Suppressor macrophage treated with lipopolysaccharide for 4 hours (primary cell): ENCODE results near the gene P2RY8.
A peak's percentile ranks its signal among the peaks of the same experiment; 100 is the strongest.
"Not testable (repeated sequence)": the region's sequence is repeated elsewhere in the genome, so short reads cannot be mapped to it uniquely, and the experiment has no call there.

Experiments
- DNase-seq: peaks from one replicate; pipeline ENCODE4 v3.0.0-alpha.2; 2020

The P2RY8 gene

DNA sequence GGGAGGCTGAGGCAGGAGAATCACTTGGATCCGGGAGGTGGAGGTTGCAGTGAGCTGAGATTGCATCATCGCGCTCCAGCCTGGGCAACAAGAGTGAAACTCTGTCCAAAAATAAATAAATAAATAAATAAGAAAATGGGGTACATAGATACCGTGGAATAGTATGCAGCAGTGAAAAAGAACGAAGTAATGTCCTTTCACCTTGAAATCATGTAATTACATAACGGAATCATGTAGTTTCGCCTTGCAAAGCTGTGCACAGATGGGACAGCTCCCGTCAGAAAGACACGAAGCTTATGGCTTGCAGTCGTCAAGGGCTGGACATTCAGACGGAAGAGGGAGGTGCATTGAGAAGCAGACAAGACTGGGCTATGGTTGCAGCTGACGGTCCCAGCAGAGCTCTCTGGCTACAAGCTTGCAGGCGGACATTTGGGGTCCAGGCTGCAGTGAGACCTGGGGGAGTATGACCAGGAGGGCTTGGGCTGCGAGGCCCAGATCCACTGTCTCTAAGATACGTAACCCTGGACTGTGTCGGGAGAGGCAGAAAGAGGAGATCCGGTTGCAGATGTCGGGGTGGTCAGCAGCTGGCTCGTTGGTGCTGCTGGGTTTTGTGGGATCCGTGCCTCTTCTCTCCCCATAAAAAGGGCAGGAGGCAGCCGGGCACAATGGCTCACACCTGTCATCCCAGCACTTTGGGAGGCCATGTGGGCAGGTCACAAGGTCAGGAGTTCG, 6.2 kb upstream of the P2RY8 start:
- DNase-seq: no peak

DNA sequence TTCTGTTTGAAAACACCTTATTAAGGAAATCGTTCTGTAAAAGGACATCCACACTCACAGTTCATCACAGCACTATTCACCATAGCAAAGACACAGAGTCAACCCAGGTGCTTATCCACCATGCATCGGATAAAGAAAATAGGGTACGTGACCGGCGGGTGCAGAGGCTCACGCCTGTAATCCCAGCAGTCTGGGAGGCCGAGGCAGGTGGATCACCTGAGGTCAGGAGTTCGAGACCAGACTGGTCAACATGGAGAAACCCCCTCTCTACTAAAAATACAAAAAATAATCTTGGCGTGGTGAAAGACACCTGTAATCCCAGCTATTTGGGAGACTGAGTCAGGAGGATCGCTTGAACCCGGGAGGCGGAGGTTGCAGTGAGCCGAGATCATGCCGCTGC, 2.2 kb upstream of the P2RY8 start:
- not testable (repeated sequence) for DNase-seq

DNA sequence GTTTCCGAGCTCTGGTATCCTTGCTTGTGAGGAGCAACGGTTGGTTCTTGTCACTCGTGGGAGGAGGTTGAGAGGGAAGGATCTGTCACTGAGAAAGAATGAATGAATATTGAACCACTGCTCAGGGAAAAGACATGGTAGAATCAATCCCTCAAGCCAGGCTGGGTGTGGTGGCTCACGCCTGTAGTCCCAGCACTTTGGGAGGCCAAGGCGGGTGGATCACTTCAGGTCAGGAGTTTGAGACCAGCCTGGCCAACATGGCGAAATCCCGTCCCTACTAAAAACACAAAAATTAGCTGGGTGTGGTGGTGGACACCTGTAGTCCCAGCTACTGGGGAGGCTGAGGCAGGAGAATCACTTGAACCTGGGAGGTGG, 718 bp upstream of the P2RY8 start:
- not testable (repeated sequence) for DNase-seq

DNA sequence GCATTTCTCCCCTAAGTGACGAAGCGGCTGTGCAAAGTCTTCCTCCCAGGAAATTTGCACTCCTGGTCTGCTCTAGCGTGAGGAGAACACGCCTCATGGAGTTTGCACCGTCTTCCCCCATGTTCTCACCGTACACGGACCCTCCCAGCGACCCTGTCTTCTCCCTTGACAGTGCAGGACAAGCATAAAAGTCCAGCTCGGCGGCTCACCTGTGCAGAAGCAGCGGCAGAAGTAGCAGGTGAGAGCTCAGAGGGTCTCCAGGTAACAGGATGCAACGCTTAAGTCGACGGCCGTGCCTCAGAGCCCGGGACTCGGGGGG, 314 bp downstream of the P2RY8 start:
- DNase-seq: no peak

DNA sequence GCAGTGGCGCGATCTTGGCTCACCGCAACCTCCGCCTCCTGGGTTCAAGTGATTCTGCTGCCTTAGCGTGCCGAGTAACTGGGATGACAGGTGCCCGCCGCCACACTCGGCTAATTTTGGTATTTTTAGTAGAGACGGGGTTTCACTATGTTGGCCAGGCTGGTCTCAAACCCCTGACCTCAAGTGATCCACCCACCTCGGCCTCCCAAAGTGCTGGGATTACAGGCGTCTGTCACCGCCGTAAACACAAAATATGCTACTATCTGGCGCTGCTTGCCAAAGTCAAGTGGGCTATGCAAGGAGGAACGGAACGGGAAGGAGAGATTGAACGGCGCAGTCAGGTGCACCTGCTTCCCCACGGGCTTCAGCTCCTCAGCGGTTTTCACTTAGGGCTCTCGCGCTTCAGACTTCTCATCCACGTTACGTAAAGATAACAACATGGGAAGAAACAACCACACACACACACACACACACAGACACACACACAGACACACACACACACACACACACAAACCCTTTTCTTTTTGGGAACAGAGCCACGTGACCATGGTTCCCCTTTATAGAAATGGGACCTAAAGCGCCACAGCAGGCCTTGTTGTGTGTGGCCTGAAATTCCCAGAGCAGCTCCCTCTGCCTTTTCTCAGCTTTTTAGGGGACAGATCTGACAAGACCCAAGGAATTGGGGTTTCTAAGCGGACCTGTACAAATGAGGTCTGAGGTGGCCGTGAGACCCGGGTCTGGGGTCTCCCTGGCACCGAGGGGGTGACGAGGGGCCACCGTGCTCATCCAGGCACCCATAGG, 1.5 kb downstream of the P2RY8 start:
- DNase-seq: peak; percentile 72

DNA sequence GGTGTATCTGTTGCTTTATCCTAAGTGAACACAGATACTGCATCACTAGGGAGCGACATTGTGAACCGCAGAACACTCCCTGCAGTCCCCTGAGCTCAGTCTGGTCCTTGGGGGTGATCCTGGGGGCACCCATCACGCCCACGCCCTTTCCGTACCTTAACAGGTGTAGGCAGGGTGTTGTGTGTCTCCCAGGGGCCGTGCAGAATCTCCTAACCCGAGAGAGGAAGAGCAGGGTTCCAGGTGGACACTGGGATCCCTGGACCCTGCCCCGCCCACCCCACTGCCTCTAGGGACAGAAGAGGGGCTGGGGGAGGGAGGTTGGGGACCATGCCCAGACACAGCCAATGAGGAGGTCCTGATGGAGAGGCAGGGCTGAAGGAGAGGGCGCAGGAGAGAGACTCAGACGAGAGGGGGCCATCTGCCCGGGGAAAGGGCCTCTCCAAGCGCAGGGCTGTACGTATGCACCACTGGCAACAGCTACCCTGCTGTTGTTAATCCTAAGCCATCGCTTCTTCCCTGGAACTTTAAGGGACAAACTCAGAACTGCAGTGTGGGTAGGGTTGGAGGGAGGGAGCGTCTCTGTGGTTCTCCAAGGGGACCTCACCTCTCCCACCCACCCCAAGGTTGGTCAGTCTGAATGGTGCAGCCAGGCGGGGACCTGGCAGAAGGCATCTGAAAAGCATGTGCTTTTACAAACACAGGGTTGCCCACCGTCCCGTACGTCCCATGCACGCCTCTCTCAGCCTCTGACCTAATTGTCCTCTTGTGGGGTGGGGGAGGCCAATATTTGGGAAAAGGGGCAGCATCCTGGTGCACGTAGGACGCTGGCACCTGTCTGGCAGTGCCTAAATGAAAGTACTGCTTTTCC, 2.5 kb downstream of the P2RY8 start:
- no peak for DNase-seq

DNA sequence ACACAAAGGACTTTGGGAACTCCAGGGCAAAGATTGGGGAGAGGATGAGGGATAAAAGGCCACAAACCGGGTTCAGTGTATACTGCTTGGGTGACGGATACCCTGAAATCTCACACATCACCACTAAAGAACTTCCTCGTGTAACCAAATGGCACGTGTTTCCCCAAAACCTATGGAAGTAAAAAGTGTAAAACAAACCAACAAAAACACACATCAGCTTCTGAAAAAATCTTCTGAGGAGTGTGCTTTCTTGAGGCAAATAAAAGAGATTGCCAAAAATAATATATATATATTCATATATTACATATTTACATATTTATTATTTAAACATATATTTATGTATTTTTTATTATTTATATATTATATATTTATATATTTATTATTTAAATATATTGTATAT, 3.9 kb downstream of the P2RY8 start:
- no peak for DNase-seq

DNA sequence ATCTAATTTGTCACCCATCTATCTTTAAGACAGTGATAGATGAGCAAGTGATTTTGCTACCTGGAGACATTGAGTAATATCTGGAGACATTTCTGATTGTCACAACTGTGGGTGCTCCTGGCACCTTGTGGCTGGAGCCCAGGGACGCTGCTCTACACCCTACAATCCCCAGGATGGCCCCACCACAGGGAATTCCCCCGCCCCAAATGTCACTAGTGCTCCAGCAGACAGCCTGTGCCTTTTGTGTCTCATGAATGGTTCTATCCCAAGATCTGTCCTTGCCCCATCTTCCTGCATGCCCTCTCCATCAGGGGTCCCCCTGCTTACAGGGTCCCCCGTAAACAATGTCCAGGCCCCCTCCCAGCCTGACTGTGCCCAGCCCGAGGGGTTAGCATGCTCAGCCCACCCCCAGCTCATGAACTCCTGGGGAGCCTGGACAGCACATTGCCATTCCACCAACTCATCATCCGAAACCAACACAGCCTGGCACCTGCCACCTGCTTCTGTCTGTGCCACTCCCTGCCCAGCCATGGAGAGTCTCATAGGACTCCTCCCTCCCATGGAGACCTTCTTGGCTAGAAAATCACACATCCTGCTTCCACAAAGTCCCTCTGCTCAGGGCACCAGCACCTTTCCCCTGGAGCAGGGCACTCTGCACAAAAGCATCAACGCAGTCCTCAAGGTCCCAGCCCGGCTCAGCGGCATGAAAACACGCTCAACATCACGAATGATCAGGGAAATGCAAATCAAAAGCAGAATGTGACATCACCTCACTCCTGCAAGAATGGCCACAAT, 5.7 kb downstream of the P2RY8 start:
- DNase-seq: no peak

DNA sequence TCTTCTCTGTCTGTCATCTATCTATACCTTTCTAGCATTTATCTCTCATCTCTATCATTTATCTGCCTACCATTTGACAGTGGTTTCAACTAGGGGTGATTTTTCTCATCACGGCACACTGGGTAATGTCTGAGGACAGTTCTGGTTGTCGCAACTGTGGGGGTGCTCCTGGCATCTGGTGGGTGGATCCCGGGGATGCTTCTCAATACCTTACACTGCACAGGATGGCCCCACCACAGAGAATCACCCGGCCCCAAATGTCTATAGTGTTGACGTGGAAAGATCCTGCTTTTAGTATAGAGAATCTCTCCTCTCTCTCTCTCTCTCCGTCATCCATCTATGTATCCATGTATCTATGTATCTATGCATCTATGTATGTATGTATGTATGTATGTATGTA, 7.2 kb downstream of the P2RY8 start:
- DNase-seq: no peak

DNA sequence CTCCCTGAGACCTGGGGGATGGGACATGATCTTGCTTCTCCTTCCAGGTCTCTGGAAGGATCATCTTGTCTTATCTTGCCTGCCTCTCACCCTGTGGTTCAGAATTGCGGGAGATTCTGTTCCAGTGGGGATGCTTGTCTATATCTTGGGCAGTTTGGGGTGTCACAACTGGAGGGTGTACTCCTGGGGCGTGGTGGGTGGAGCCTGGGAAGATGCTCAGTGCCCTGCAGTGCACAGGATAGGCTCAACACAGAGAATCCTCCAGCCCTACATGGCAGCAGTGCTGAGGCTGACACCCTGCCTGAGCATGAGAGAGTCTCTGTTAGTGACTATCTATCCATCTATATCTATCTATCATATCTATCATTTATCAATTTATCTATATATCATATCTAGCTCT, 7.7 kb downstream of the P2RY8 start:
- no peak for DNase-seq

DNA sequence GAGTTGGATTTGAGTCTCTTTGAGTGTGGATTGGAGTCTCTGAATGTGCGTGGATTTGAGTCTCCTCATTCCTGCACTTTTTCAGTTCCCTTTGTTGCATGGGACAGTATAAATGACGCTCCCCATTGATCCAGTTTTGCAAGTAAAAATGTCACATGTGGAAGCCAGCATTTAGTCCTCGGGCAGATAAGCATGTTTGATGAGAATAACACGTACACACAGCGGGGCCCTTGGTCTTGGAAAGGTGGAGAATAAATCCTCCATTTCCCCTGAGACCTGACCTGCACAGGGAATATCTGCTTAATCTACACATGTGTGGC, 8.1 kb downstream of the P2RY8 start:
- no peak for DNase-seq

DNA sequence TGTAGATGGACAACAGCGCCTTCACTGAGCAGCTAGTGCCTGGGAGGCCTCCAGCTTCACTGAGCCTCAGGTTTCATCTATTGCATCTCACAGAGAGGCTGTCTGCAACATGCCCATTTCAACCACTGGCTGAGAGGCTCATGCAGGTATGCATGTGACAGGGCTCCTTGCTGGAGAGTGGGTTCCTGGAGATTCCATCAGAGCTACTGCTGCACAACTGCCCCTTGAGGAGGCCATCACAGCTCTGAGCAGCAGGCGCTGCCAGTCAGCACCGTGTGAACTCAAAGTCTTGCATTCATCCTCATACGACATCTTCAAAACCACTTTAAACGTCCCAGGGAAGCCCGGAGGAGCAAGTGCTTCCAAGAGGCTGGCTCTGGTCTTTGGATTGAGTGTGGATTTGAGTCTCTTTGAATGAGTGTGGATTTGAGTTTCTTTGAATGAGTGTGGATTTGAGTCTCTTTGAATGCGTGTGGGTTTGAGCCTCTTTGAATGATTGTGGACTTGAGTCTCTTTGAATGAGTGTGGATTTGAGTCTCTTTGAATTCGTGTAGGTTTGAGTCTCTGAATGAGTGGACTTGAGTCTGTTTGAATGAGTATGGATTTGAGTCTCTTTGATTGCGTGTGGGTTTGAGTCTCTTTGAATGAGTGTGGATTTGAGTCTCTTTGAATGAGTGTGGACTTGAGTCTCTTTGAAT, 8.7 kb downstream of the P2RY8 start:
- no peak for DNase-seq

DNA sequence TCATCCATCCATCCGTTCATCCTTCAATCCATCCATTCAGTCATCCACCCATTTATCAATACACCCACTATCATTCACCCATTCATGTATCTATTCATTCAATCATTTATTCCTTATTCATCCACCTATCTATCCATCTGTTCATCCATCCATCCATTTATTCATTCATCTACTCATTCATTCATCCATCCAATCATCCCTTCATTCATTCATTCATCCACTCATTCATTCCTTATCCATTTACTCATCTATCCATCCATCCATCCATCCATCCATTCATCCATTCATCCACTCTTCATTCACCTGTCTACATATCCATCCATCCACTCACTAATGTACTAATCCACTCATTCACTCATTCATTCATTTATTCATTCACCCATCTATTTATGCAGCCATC, 9.5 kb downstream of the P2RY8 start:
- no peak for DNase-seq

DNA sequence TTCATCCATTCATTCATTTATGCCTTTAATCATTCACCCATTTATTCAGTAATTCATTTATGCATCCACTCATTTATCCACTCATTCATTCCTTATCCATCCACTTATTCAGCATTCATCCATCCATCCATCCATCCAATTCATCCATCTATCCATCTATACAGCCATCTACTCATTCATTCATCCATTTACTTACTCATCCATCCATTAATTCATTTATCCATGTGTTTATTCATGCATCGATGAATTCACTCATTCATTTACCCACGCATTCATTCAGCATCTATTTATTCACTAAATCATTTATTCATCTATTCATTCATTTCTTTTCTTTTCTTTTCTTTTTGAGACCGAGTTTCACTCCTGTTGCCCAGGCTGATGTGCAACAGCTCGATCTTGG, 10.4 kb downstream of the P2RY8 start:
- no peak for DNase-seq

DNA sequence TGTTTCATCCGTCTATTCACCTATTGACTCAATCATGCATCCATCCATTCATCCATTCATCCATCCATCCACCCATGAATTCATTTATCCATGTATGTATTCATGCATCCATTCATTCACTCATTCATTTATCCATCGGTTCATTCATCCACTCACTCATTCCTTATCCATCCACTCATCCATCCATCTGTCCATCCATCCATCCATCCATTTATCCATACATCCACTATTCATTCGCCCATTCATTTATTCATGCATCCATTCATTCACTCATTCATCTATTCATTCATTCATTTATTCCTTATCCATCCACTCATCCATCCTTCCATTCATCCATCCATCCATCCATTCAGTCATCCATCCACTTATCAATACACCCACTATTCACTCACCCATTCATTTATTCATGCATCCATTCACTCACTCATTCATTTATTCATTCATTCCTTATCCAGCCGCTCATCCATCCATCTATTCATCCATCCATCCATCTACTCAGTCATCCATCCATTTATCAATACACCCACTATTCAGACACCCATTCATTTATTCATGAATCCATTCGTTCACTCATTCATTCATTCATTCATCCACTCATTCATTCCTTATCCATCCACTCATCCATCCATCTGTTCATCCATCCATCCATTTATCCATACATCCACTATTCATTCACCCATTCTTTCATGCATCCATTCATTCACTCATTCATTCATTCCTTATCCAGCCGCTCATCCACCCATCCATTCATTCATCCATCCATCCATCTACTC, 11.2 kb downstream of the P2RY8 start:
- no peak for DNase-seq

DNA sequence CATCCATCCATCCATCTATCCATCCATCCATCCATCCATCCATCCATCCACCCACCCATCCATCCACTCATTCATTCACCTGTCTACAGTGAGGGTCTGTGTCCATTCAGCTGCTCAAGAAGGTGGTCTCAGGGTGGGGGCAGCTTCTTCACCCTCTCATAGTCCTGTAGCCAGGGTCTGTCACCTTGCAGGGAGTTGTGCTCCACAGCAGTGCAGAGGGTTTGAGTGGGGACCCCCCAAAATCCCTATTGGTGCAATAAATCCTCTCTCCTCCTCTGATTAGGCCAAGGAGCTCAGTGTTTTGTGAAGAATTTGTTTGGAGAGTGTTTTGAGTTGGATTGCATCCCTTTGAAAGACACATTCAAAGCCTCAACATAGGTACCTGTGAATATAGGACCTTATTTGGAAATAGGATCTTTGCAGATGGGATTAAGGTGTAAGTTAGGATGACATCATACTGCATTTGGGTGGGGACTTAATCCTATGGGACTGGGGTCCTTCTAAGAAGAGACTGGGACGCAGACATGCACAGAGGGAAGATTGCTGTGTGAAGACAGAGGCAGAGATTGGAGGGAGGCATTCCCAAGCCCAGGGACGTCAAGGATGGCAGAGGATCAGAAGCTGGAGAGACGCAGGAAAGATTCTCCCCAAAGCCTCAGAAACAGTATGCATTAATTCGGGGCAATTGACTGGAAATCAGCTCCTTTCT, 12.0 kb downstream of the P2RY8 start:
- no peak for DNase-seq

DNA sequence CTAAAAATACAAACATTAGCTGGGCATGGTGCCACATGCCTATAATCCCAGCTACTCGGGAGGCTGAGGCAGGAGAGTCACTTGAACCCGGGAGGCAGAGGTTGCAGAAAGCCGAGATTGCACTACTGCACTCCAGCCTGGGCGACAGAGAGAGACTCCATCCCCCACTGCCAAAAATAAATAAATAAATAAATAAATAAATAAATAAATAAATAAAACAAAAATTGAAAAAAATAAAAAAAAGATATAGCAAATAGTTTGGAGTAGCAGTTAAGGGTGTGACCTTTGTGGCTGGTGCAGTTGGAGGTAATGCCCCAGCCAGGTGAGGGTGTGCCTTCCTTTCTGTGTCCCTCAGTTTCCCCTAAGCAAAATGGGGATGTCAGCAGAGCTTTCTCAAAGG, 14.1 kb downstream of the P2RY8 start:
- not testable (repeated sequence) for DNase-seq

DNA sequence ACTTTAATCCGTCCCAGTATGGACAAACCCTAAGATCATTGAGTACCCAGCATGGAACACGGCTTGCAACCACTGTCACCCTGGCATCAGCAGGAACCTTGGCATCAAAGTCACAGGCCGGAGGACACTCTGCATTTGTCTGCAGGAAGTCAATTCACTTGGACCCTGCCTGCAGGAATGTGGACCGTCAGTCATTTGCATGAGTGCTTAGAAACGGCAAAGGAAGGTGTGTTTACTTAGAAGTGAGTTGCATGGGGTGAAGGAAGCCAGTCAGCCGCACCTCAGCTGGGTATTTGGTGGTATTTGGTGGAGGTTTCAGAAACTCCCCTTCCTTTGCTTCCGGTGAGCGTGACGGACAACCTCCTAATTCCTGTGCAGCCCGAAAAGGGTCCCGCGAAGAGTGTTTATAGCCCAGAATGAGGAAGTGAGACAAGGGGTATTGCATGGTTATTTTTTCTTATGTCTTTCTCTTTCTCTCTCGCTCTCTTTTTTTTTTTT, 15.5 kb downstream of the P2RY8 start:
- peak; percentile 89 for DNase-seq

DNA sequence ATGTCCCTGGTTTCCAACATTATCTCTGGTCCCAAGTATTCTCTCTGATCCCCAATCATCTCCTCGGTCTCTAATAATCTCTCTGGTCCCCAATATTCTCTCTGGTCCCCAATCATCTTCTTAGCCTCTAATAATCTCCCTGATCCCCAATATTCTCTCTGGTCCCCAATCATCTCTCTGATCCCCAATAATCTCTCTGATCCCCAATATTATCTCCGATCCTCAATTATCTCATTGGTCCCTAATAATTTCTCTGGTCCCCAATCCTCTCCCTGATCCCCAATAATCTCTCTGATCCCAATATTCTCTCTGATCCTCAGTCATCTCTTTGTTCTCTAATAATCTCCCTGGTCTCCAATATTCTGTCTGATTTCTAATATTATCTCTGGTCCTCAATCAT, 16.6 kb downstream of the P2RY8 start:
- no peak for DNase-seq

DNA sequence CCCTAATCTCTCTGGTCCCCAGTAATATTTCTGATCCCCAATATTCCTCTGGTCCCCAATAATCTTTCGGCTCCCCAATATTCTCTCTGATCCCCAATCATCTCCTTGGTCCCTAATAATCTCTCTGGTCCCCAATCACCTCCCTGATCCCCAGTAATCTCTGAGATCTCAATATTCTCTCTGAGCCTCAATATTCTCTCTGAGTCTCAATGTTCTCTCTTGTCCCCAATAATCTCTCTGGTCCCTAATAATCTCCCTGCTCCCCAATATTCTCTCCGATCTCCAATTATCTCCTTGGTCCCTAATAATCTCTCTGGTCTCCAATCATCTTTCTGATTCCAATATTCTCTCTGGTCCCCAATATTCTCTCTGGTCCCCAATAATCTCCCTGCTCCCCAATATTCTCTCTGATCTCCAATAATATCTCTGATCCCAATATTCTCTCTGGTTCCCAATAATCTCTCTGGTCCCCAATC, 17.9 kb downstream of the P2RY8 start:
- no peak for DNase-seq

DNA sequence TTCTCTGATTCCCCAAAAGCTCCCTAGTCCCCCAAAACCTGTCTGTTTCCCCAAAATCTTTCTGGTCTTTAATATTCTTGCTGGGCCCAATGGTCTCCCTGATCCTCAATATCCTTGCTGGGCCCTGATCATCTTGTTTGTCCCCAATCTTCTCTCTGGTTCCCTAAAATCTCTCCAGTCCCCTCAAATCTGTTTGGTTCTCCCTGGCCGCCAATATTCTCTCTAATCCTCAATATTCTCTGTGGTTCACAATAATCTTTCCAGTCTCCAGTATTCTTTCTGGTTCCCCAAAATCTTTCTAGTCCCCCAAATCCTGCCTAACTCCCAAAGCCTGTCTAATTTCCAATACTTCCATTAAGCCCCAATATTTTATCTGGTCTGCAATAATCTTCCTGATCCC, 18.5 kb downstream of the P2RY8 start:
- DNase-seq: no peak
